SK-N-DZ (cell line): Measurements from ENCODE around the gene SLCO2A1.

Source experiments
- DNase-seq: peaks from one replicate; pipeline ENCODE4 v3.0.0-alpha.2; 2015; ENCODE audit warnings: low spot score

The SLCO2A1 gene

DNA sequence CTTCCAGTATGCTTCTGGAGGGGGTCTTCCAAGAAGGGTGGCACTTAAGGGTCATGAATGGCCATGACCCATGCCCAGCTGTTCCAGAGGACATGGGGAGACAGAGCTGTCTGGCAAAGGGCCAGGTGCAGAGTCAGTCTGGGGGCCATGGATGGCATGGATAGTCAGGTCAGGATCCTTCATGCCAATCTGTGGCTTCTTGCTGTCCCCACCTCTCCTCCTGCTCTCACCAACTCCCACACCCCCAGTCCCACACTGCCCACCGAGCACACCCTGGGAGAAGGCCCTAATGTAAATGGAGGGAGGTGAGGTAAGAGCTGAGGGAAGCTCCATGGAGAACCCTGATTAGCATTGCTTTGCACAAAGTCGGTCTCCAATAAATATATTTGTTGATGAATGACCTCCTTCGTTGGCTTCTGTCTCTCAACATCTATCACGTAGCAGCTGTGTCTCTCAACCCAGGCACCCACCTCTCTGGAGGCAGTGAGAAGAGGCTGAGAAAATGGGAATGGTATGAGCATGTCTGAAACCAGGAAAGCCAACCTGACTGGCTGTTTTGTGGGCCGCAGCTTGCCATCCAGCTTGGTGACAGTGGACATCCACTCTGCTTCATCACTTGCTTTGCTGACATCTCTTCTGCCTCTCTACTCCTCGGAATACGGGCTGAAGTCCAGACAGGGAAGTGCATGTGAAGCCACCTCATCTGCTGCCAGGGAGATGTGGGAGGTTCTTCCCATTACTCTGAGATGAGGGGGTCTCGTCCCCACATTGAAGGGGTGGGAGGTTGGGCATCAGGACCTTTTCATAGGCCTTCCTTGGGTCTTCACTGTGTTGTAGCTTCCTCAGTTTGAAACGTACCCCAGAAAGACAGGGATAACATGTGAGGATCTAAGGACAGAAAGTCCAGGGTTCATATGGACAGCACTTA is 96.4 kb downstream of the SLCO2A1 start:
- DNase-seq: no peak

DNA sequence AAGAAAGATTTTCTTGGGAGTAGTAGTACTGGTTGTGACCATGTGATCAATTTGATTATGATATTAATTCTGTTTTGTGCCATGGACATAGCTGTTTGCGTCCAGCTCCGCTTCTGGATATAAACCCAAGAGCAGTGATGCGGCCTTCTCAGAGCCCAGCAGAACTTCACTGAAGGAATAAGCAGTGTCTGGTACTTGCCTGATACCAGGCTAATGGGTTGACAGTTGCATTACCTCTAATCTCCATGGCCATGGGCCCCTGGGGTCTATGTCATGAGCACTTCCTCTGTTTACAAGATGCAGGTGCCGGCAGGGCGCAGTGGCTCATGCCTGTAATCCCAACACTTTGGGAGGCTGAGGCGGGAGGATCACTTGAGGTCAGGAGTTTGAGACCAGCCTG is 97.7 kb downstream of the SLCO2A1 start:
- no peak for DNase-seq

DNA sequence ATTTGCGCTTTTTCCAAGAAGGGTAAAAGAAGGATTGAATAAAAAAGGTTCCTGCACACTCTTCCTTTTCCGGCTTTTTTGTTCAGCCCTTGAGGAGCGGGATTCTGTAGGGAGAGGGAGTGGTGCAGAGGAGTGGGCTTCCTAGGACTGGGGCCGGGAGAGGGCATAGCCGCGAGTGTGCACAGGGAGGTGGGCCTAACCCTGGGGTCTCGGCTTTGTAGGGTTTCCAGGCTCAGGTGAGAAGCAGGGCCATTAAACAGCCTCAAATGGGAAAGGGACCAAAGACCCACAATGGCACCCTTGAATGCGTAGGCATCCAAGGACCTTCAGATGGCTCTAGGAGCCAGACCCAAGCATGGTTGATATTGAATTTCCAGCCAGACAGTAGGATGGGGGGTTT is 98.6 kb downstream of the SLCO2A1 start:
- DNase-seq: no peak

DNA sequence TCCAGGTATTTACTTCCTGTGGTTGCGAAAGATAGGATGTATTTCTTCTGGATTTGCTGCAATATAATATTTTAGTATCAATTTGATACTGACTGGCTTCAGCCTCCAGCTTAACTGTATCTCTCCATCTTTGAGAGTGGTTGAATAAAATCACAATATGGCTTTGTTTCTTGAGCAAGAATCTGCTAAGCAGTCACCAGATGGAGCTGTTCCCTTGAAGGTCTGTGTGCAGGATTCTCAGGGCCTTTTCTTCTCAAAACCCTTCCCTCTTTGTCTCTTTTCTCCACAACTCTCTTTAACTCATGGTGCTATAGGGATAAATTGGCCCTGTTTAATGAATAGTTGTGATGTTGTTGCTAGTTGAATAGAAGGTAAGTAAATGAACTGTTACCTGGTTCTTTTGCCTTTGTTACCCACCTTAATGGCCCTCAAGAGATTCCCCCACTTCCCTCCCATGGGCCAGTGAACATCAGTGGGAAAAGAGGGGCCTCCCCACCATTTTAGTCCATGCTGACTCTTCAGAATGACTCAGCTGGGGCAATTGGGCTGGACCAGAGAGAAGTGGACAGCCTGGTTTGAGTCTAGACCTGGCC is 99.3 kb downstream of the SLCO2A1 start:
- DNase-seq: peak; percentile 48

DNA sequence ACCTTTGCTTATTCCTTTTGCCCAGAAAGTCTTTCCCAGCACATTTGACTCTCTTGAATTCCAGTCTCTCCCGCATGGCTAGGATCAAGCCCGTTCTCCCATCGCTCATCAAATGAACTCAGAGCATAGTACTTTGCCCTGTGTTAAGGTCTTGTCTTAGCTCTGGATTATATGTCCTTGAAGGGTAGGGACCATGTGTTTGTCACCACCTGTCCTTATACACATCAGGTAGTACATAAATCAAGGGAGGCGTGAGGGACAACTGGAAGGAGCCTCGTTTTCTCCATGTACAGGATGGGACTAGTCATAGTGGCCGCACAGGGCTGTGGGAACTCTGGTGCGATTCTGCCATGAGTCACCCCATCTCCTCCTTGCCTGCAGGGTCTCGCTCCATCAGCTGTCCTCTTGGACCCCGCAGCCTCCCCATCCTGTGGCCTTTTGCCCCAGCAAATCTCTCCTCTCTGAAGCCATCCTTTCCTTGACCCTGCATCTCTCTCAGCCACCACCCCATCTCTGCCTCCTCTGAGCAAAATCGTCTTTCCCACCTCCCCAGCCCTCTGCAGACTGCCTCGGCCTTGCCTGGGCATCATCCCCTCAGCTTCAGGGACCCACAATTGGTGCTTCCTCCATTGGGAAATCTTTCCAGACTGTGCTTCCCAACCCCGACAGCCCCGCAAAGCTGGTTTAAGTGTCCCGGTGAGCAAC is 100.7 kb downstream of the SLCO2A1 start:
- no peak for DNase-seq

DNA sequence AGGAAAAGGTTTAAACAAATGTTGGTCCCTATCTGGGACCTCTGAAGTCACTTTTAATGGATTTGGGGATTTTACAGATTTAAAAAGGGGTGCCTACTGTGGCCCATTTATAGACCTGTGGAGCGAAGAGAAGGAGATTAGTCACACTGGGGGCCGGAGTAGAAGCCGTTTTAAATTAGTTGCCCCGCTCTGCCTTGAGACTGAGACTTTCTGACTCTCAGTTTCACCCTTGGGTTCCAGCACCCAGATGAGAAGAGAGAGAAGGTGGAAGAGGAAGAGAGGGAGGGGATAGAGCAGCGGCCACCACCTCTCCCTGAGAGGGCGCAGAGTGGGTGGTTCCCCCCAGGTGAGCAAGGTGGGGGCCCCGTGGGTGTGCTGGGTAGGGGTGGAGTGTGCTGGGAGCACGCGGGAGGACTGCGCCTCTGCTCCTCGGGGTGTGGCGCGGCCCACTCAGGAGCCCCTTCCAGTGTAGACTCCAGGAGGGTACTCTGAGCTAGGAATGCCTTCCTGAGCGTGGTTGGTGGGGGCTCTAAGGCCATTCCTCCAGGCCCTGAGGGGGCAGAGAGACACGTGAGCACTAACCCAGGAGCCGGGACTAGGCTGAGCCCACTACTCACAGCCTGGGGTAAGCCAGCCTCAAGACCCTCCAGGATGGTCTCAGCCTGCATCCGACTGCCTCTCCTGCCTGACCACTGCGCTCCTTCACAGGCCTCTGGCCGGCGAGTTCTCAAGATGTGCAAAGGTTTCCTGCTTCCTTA is 101.4 kb downstream of the SLCO2A1 start:
- no peak for DNase-seq

DNA sequence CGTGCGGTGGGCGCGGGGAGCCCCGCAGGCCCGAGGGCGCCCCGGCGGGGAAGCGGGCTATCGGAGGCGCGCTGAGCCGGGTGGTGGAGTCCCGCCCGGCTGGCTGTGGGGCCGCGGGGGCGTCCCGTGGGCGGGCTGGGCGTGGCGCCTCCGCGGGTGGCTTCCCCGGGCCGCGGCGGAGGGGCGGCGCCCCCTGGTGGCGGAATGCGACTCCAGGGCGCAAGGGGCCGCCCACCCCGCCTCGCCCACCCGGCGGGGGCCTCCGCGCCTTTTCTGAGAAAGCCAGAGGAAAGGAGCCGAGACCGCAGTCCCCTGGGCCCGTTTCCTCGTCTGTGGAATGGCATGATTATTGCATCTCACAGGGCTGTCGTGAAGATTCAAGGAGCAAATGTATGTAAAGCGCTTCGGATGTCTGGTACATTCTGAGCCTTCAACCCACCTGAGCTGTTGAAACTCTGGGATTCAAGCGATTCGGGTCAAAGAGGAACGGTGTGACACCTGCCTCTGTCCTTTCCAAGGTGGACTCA is 102.1 kb downstream of the SLCO2A1 start:
- peak; percentile 24 for DNase-seq

DNA sequence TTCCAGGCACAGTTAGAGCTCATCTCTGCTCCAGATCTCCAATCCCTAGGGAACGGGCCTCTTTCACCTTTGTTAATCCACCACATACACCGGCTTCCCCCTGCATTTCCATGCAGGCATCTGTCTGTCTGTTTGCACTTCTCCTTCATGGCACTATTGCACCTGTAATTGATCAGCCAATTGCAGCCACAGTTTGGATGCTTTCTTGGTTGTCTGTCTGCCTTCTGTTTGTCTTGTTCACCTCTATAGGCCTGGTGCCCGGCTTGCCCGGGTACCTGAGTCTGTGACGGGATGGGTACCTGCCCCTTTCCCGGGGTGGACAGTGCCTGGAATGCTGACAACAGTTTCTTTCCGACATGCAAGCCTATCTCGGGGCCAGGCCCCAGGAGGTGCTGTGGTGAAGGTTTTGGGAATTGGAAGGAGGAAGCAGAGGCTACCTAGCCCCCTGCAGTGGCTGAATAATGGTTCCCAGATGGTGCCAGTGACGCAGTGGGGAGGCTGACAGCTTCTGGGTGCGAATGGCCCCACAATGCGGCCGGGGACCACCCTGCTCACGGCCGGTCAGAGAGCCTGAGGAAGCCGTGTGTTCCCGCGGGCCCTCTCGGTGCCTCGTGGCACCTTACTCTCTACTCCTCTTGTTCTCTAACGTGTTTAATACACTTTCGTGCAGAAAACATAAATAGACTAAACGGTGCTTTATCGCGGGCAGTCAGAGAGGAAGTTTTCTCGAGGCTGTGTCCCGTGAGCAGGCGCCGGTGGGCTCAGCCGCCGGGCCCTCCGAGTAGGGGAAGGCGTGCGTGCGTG is 102.8 kb downstream of the SLCO2A1 start:
- DNase-seq: peak; percentile 32

DNA sequence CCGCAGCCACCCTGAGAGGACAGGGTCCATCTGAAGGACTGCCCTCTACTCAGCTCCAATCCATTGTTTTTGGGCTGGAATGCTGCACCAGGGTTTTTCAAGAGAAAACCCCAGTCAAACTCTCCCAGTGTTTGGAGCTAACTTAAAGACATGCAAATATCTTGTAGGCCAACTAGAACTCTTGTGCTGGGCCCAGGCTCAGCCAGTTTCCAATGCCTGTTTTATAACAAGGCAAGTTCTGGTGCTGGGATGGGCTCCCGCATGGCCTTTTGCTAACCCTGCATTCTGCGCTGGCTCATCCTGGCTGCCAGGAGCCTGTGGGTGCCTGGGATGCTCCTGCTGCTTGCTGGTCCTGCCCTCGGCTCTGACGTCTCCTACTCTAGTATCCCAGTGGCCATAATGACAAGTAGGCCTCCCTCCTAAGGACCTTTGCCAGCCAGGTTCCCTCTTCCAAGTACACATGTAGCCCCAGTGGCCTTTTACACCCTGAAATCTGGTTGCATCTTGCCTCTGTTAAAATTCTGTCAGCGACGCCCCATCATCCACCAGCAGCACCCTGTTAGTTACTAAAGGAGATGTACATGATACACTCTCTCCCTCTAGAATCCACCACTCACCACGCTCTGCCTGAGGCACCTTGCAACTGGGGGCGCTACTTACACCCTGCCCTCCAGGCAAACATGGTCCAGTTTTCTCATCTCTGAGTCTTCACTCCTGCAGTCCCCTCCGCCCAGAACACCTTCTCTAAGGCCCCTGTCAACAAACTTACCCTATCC is 103.6 kb downstream of the SLCO2A1 start:
- no peak for DNase-seq

DNA sequence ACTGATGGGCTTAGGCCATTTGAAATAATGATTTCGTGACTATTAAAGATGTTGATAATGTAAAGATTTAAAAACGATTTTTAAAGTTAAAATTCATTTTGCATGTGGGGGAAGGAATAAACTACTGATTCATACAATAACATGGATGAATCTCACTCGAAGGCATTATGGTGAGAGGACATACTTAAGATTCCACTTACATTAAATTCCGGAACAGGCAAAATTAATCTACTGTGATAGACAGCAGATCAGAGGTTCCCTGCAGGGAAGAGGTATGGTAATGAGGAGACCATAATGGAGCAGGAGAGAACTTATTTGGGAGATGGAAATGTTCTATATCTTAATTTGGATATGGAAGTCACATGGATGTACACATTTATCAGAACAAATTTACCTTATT is 105.7 kb downstream of the SLCO2A1 start:
- no peak for DNase-seq

DNA sequence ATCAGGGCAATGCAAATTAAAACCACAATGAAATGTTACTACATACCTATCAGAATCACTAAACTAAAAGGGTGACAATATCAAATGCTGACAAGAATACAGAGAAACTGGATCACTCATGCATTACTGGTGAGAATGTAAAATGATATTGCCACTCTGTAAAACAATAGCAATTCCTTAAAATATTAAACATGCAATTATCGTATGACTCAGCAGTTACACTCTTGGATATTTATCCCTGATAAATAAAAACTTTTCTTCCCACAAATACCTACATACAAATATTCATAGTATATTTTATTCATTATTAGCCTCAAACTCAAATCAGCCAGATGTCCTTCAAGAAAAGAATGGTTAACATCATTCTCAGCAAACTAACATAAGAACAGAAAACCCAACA is 108.1 kb downstream of the SLCO2A1 start:
- DNase-seq: no peak

DNA sequence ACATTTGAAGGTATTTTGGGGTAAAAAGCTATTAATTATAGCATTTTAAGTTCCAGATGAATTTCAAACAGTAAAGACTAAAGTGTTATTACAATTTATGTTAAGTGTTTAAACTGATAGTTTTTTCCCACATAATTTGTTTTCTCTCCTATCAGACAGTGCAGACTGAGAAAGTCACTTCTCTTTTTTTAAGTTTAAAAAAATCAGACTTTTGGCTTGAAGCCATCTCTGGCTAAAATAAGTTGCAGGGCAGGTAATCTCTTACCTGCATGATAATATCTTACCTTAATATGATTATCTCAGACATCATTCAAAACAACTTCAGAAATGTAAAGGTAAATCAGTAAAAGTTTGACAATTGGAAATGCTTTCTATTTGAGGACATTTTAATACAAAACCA is 112.6 kb downstream of the SLCO2A1 start:
- no peak for DNase-seq

DNA sequence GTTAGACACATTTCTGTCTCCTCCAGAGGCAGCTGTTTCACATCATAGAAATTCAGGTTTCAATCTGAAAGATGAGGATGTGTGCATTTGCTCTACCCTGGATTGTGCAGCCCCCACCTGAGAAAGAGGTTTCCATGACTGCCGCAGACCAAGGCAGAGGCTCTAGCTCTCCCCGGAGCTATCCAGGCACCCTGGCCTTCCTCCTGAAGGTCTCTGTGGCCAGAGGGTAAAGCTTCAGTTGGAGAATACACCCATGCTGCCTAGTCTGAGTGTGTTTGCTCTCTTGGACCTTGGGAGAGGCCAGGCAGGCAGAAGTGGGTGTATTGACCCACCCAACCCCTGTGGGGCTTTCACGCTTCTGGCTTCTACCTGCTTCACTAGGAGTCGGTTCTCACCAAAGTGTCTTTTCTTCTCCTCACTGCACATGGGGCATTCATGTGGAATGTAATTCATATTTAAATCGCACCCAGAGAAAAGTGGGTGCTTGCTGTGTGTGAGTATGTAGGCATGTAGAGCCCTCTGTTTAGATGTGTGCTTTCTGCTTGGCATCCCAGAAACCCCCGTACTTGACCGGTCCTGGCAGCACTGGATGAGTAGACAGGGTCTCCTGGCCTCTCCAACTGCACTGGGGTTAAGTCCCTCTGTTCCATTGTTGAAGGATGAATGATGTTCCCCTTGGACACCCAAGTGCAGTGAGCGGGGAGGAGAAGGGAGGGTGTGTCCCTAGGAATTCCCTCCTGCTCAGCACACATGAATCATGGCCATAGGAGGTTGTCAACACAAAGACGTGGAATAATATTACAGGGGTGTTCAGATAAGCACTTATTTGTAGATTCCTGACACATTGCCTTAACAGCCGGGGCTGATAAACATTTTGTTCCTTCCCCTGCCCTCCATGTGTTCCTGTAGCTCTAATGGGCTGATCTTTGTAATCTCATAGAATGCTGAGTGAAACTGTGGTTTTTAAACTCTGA is 113.8 kb downstream of the SLCO2A1 start:
- no peak for DNase-seq

DNA sequence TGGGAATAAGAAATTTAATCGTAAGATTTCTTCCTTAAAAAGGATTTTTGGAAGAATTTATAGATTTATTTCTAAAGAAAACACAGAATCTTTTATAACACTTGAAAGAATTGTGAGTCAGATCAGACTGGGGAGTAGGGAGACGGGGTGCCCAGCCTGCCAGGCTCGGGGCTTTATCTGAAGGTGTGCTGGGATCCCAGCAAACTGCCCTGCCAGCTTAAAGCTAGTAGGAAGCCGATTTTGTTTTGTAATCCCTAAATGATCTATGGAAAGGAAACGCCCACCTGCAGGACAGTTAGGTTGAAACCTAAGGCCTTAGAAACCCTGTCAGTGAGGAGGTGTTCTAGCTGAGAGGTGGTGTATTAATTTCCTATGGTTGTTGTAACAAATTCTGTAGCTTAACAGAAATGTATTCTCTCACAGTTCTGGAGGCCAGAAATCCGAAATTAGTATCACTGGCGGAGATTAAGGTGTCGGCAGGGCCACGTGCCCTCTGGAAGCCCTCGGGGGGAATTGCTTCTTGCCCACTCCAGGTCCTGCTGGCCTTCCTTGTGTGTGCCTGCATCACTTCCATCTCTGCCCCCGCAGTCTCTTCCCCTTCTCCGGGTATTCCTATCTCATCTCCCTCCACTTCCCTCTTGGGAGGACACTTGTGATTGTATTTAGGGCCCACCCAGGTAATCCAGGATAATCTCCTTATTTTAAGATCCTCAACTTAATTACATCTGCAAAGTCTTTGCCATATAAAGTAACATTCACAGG is 114.7 kb downstream of the SLCO2A1 start:
- DNase-seq: no peak

DNA sequence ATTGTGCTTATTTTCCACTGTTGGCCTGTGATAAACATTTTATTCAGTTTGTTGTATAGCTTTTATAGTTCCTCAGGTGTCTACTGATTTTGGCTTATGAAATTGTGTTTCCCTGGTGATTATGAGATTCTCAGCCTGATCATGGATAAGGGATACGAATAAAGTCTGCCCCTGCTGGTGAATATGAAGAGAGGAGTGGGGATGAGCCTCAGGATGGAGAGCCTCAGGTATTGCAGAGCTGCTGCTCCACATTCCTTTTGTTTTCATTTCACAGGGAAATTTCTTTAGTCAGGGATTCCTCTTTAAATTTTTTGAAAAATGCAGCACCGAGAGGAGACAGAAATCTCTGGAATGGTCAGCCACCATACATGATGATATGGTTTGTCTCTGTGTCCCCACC is 119.3 kb downstream of the SLCO2A1 start:
- no peak for DNase-seq

DNA sequence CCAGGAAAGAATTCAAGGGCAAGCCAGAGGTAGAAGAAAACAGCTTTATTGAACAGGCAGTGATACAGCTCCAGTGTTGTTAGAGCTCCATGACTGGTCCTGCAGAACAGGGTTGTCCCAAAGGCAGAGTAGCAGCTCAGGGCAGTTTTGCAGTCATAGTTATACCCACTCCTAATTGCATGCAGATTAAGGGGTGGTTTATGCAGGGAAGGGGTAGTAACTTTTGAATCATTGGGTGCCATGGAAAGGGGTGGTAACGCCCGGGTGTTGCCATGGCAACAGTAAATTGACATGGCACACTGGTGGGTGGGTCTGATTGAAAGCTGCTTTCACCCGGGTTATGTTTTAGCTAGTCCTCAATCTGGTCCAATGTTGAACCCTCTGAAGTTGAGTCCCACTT is 124.3 kb downstream of the SLCO2A1 start:
- no peak for DNase-seq

DNA sequence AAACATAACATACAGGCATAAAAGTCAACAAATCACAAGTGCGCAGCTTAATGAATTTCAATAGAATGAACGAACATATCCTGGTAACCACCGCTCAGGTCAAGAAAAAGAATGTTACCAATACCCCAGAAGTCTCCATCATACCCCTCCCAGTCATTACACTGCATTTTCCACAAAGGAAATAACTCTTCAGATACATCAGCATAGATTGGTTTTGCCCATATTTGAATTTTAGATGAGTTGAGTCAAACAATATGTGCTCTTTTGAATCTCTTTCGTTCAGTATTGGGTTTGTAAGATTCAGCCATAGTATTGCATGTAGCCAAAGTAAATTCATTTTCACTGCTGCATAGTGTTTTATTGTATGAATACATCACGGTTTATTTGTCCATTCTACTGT is 127.9 kb downstream of the SLCO2A1 start:
- DNase-seq: no peak

DNA sequence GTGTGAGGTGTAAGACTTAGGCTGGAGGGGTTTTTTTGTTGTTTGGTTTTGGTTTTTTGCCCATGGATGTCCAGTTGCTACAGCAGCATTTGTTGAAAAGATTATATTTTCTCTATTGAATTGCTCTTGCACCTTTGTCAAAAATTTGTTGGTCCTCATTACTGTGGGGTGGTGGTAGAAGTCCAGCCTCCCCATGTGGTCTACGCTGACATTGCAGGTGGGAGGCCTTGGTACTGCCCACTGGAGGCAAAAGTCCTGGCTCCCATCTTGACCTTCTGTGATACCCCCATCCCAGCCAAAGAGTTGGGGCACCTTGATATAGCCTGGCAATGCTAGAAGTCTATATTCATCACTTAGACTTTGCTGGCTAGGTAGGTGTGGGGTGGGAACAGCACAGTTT is 128.6 kb downstream of the SLCO2A1 start:
- DNase-seq: no peak
